ENCODE results near the gene LONRF2.

LONRF2 gene

GRCh38 chr2:100262555-100263320, 59.6 kb downstream of the LONRF2 start:
- Histone ChIP-seq H3K9ac (ENCODE audit: insufficient read length, low read depth) (no peak overlapping the region), H3K4me1 (ENCODE audit: insufficient read depth, insufficient read length) (no peaks in the 10 kb centered on the region), H3K4me3 (ENCODE audit: insufficient read length, low read depth) (no peak overlapping the region), H3K9me3 (ENCODE audit: insufficient read depth, low read length) (peaks cover 19% of the 10 kb centered on the region), H3K27me3 (ENCODE audit: insufficient read depth, insufficient read length) (no peaks in the 10 kb centered on the region), H3K36me3 (ENCODE audit: insufficient read depth, insufficient read length, low read length) (no peaks in the 10 kb centered on the region)
- DNase-seq (ENCODE audit: low read depth, low spot score), result peak; percentile 57
- TF ChIP-seq SUZ12 (IDR thresholded peaks at IDR 0.05; ENCODE audit: extremely low read depth, insufficient read depth, insufficient read length) (no peak), ZNF274 (IDR thresholded peaks at IDR 0.05; ENCODE audit: low read depth, low read length) (no peak), YY1 (IDR thresholded peaks at IDR 0.05; ENCODE audit: insufficient read depth, insufficient read length) (no peak)

GRCh38 chr2:100262046-100262445, 60.3 kb downstream of the LONRF2 start:
- H3K27me3 ChIP-seq (ENCODE audit: insufficient read depth, insufficient read length), result no peaks in the 10 kb centered on the region
- no peaks in the 10 kb centered on the region for H3K4me1 ChIP-seq (ENCODE audit: insufficient read depth, insufficient read length)
- no peak for TF ChIP-seq YY1 (IDR thresholded peaks at IDR 0.05; ENCODE audit: insufficient read depth, insufficient read length)
- no peak for TF ChIP-seq ZNF274 (IDR thresholded peaks at IDR 0.05; ENCODE audit: low read depth, low read length)
- no peak for TF ChIP-seq SUZ12 (IDR thresholded peaks at IDR 0.05; ENCODE audit: extremely low read depth, insufficient read depth, insufficient read length)
- H3K9me3 ChIP-seq (ENCODE audit: insufficient read depth, low read length), result peaks cover 19% of the 10 kb centered on the region
- H3K4me3 ChIP-seq (ENCODE audit: insufficient read length, low read depth), result no peak overlapping the region
- no peak for DNase-seq (ENCODE audit: low read depth, low spot score)
- H3K9ac ChIP-seq (ENCODE audit: insufficient read length, low read depth), result no peak overlapping the region
- no peaks in the 10 kb centered on the region for H3K36me3 ChIP-seq (ENCODE audit: insufficient read depth, insufficient read length, low read length)

- peak; percentile 76 for DNase-seq (ENCODE audit: low read depth, low spot score)
- Histone ChIP-seq H3K4me3 (ENCODE audit: insufficient read length, low read depth) (no peak overlapping the region), H3K4me1 (ENCODE audit: insufficient read depth, insufficient read length) (no peaks in the 10 kb centered on the region), H3K27me3 (ENCODE audit: insufficient read depth, insufficient read length) (no peaks in the 10 kb centered on the region), H3K36me3 (ENCODE audit: insufficient read depth, insufficient read length, low read length) (no peaks in the 10 kb centered on the region), H3K9me3 (ENCODE audit: insufficient read depth, low read length) (peaks cover 19% of the 10 kb centered on the region), H3K9ac (ENCODE audit: insufficient read length, low read depth) (no peak overlapping the region)
- TF ChIP-seq YY1 (IDR thresholded peaks at IDR 0.05; ENCODE audit: insufficient read depth, insufficient read length) (no peak), SUZ12 (IDR thresholded peaks at IDR 0.05; ENCODE audit: extremely low read depth, insufficient read depth, insufficient read length) (no peak), ZNF274 (IDR thresholded peaks at IDR 0.05; ENCODE audit: low read depth, low read length) (no peak)
Observed at GRCh38 chr2:100260712-100261620, 61.3 kb downstream of the LONRF2 start.

GRCh38 chr2:100259106-100259505, 63.2 kb downstream of the LONRF2 start:
- no peak for DNase-seq (ENCODE audit: low read depth, low spot score)
- Histone ChIP-seq H3K4me3 (ENCODE audit: insufficient read length, low read depth) (no peak overlapping the region), H3K9ac (ENCODE audit: insufficient read length, low read depth) (no peak overlapping the region), H3K27me3 (ENCODE audit: insufficient read depth, insufficient read length) (no peaks in the 10 kb centered on the region), H3K9me3 (ENCODE audit: insufficient read depth, low read length) (peaks cover 19% of the 10 kb centered on the region), H3K4me1 (ENCODE audit: insufficient read depth, insufficient read length) (no peaks in the 10 kb centered on the region), H3K36me3 (ENCODE audit: insufficient read depth, insufficient read length, low read length) (no peaks in the 10 kb centered on the region)
- TF ChIP-seq YY1 (IDR thresholded peaks at IDR 0.05; ENCODE audit: insufficient read depth, insufficient read length) (no peak), ZNF274 (IDR thresholded peaks at IDR 0.05; ENCODE audit: low read depth, low read length) (no peak), SUZ12 (IDR thresholded peaks at IDR 0.05; ENCODE audit: extremely low read depth, insufficient read depth, insufficient read length) (no peak)

GRCh38 chr2:100257939-100258338, 64.4 kb downstream of the LONRF2 start:
- Histone ChIP-seq H3K4me3 (ENCODE audit: insufficient read length, low read depth) (no peak overlapping the region), H3K36me3 (ENCODE audit: insufficient read depth, insufficient read length, low read length) (no peaks in the 10 kb centered on the region), H3K9me3 (ENCODE audit: insufficient read depth, low read length) (peaks cover 19% of the 10 kb centered on the region), H3K9ac (ENCODE audit: insufficient read length, low read depth) (no peak overlapping the region), H3K4me1 (ENCODE audit: insufficient read depth, insufficient read length) (no peaks in the 10 kb centered on the region), H3K27me3 (ENCODE audit: insufficient read depth, insufficient read length) (no peaks in the 10 kb centered on the region)
- DNase-seq (ENCODE audit: low read depth, low spot score), result no peak
- TF ChIP-seq ZNF274 (IDR thresholded peaks at IDR 0.05; ENCODE audit: low read depth, low read length) (no peak), SUZ12 (IDR thresholded peaks at IDR 0.05; ENCODE audit: extremely low read depth, insufficient read depth, insufficient read length) (no peak), YY1 (IDR thresholded peaks at IDR 0.05; ENCODE audit: insufficient read depth, insufficient read length) (no peak)

GRCh38 chr2:100256849-100257248, 65.5 kb downstream of the LONRF2 start:
- Histone ChIP-seq H3K4me3 (ENCODE audit: insufficient read length, low read depth) (no peak overlapping the region), H3K27me3 (ENCODE audit: insufficient read depth, insufficient read length) (no peaks in the 10 kb centered on the region), H3K9ac (ENCODE audit: insufficient read length, low read depth) (no peak overlapping the region), H3K9me3 (ENCODE audit: insufficient read depth, low read length) (peaks cover 9% of the 10 kb centered on the region), H3K4me1 (ENCODE audit: insufficient read depth, insufficient read length) (no peaks in the 10 kb centered on the region), H3K36me3 (ENCODE audit: insufficient read depth, insufficient read length, low read length) (no peaks in the 10 kb centered on the region)
- TF ChIP-seq YY1 (IDR thresholded peaks at IDR 0.05; ENCODE audit: insufficient read depth, insufficient read length), result no peak
- TF ChIP-seq SUZ12 (IDR thresholded peaks at IDR 0.05; ENCODE audit: extremely low read depth, insufficient read depth, insufficient read length), result no peak
- TF ChIP-seq ZNF274 (IDR thresholded peaks at IDR 0.05; ENCODE audit: low read depth, low read length), result no peak
- no peak for DNase-seq (ENCODE audit: low read depth, low spot score)

GRCh38 chr2:100256416-100256815, 65.9 kb downstream of the LONRF2 start:
- Histone ChIP-seq H3K4me3 (ENCODE audit: insufficient read length, low read depth) (no peak overlapping the region), H3K9ac (ENCODE audit: insufficient read length, low read depth) (no peak overlapping the region), H3K4me1 (ENCODE audit: insufficient read depth, insufficient read length) (no peaks in the 10 kb centered on the region), H3K36me3 (ENCODE audit: insufficient read depth, insufficient read length, low read length) (no peaks in the 10 kb centered on the region), H3K27me3 (ENCODE audit: insufficient read depth, insufficient read length) (no peaks in the 10 kb centered on the region), H3K9me3 (ENCODE audit: insufficient read depth, low read length) (peaks cover 4% of the 10 kb centered on the region)
- no peak for DNase-seq (ENCODE audit: low read depth, low spot score)
- TF ChIP-seq SUZ12 (IDR thresholded peaks at IDR 0.05; ENCODE audit: extremely low read depth, insufficient read depth, insufficient read length), result no peak
- TF ChIP-seq ZNF274 (IDR thresholded peaks at IDR 0.05; ENCODE audit: low read depth, low read length), result no peak
- TF ChIP-seq YY1 (IDR thresholded peaks at IDR 0.05; ENCODE audit: insufficient read depth, insufficient read length), result no peak
